ENCODE results near the gene ABCD1. TPM values are rescaled to one million over a fixed set of nuclear protein-coding genes. Genes with fewer than 3 reads are reported as not detected.

Gene ABCD1
- total RNA-seq, 1 experiment from 2014 or later: 44.4 TPM

DNA sequence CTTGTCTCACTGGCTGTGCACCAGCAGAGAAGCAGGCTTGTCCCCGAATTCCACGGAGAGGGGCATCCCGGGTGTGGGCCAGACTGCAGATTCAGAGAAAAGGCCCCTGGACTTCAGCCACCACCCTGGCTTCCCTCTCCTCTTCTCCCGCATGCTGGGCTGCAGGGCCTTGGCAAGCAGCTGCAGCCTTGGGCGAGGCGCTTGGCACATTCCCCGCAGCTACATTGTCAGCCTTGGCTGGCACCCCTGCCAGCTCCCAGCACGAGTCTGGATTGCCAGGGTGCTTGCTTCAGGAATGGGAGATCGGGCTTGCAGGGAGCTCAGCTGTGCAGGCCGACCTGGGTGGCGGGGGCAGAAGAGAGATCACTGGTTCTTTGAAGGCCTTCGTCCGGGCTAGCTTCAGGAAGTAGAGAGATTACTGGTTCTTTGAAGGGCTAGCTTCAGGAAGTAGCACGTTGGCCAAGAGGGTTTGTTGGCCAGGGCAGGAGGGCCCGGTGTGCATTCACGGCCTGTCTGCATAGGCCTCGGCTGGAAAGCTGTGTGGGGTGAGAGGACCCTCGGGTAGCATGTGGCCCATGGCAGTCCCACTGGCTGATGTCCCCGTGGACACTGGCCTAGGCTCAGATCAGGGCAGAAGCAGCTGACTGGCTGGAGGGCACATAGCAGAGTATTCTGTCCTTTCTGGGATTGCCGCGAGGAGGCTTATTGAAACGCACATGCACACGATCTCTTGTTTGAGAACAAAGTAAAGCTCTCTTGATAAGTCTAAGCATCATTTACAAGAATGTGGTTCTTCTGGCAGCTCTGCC lies 2.7 kb downstream of the ABCD1 start:
- Histone ChIP-seq H3K27me3 (ENCODE audit: low read length) (no peaks in the 10 kb centered on the region), H3K9ac (ENCODE audit: low read length) (peak overlapping the region; percentile 85), H2AFZ (ENCODE audit: low read length) (no peak overlapping the region), H3K4me3 (ENCODE audit: low read length) (peak overlapping the region; percentile 82), H3K4me1 (ENCODE audit: insufficient read depth, low read length) (peaks cover 44% of the 10 kb centered on the region), H3F3A (ENCODE audit: low read length, unreplicated experiment) (peaks cover 11% of the 10 kb centered on the region), H3K36me3 (ENCODE audit: low read depth, low read length) (peaks cover 5% of the 10 kb centered on the region), H3K9me2 (replicated peaks; ENCODE audit: low read length) (no peaks in the 10 kb centered on the region), H3K27ac (ENCODE audit: low read length) (peak overlapping the region; percentile 79), H4K20me1 (ENCODE audit: low read length) (0 out of 2 replicates have a peak, but pooled peaks cover 8% of the 10 kb centered on the region), H3K9me3 (ENCODE audit: low read length) (no peaks in the 10 kb centered on the region), H3K79me2 (ENCODE audit: low read length) (peaks cover 81% of the 10 kb centered on the region), H3K4me2 (ENCODE audit: low read length) (peak overlapping the region; percentile 98)
- DNase-seq: peak; percentile 50
- no TSS peak for BruUV-seq (replicated peaks)
- TF ChIP-seq EZH2 (IDR thresholded peaks at IDR 0.05; ENCODE audit: low read length, unreplicated experiment): no peak
- TF ChIP-seq EZH2phosphoT487 (IDR thresholded peaks at IDR 0.05; ENCODE audit: borderline replicate concordance, low read length): no peak
- TF ChIP-seq, protein P1, sequence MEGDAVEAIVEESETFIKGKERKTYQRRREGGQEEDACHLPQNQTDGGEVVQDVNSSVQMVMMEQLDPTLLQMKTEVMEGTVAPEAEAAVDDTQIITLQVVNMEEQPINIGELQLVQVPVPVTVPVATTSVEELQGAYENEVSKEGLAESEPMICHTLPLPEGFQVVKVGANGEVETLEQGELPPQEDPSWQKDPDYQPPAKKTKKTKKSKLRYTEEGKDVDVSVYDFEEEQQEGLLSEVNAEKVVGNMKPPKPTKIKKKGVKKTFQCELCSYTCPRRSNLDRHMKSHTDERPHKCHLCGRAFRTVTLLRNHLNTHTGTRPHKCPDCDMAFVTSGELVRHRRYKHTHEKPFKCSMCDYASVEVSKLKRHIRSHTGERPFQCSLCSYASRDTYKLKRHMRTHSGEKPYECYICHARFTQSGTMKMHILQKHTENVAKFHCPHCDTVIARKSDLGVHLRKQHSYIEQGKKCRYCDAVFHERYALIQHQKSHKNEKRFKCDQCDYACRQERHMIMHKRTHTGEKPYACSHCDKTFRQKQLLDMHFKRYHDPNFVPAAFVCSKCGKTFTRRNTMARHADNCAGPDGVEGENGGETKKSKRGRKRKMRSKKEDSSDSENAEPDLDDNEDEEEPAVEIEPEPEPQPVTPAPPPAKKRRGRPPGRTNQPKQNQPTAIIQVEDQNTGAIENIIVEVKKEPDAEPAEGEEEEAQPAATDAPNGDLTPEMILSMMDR (conservative IDR thresholded peaks at IDR 0.05; ENCODE audit: low read depth, low read length): no peak
- ChIA-PET CTCF (interaction anchor here (0.7 kb wide), 1 partner anchor 220 kb away, joined by 3 read pairs; no protein-coding TSS in a partner anchor), POLR2A (ENCODE audit: unreplicated experiment) (interaction anchor here (0.6 kb wide), 1 partner anchor 183 kb away, joined by 5 read pairs; no protein-coding TSS in a partner anchor)
- ATAC-seq: peak; percentile 3; the same call in 1 of the 2 replicates
- intact Hi-C loops (cut with micrococcal nuclease): no loop called here

DNA sequence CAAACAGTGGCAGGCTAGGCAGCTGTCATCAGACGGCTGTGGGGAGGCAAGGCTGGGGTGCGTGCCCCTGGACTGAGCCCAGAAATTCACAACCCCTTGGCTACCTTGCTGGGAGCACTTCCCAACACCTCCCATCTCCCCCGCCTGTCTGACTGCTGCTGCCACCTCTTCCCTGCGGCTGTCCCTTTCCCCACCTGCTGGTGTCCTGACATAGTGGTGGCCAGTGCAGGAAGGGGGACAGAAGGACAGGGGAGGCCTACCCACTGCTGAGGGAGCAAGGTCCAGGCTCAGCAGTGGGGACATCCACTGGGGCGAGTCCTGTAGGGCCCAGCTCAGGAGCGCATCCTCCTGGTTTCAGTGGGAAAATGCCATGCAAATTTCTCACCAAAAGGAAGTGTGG lies 3.4 kb downstream of the ABCD1 start:
- ChIA-PET CTCF (no interaction called here), POLR2A (ENCODE audit: unreplicated experiment) (no interaction called here)
- Histone ChIP-seq H3K9me3 (ENCODE audit: low read length) (no peaks in the 10 kb centered on the region), H4K20me1 (ENCODE audit: low read length) (0 out of 2 replicates have a peak, but pooled peaks cover 5% of the 10 kb centered on the region), H3K27ac (ENCODE audit: low read length) (no peak overlapping the region), H3K79me2 (ENCODE audit: low read length) (peaks cover 74% of the 10 kb centered on the region), H3K9ac (ENCODE audit: low read length) (no peak overlapping the region), H3K4me1 (ENCODE audit: insufficient read depth, low read length) (peaks cover 48% of the 10 kb centered on the region), H3K9me2 (replicated peaks; ENCODE audit: low read length) (no peaks in the 10 kb centered on the region), H3K36me3 (ENCODE audit: low read depth, low read length) (peaks cover 4% of the 10 kb centered on the region), H3K27me3 (ENCODE audit: low read length) (no peaks in the 10 kb centered on the region), H3K4me3 (ENCODE audit: low read length) (no peak overlapping the region), H2AFZ (ENCODE audit: low read length) (no peak overlapping the region), H3K4me2 (ENCODE audit: low read length) (peak overlapping the region; percentile 98; the same call in 1 of the 2 replicates), H3F3A (ENCODE audit: low read length, unreplicated experiment) (peaks cover 11% of the 10 kb centered on the region)
- no peak for ATAC-seq
- BruUV-seq (replicated peaks): no TSS peak
- no peak for DNase-seq
- TF ChIP-seq EZH2phosphoT487 (IDR thresholded peaks at IDR 0.05; ENCODE audit: borderline replicate concordance, low read length) (no peak), EZH2 (IDR thresholded peaks at IDR 0.05; ENCODE audit: low read length, unreplicated experiment) (no peak)
- TF ChIP-seq, protein P1 (conservative IDR thresholded peaks at IDR 0.05; ENCODE audit: low read depth, low read length): peak; percentile 35
- intact Hi-C loops (cut with micrococcal nuclease): no loop called here
